Gastroesophageal sphincter (tissue), 3 donors: Measurements from ENCODE around the gene TTLL13.

Experiments
- CTCF ChIP-seq, 4 experiments: fragments of 200-600 bp in 2 of 4; fragments of 450-650 bp in 2 of 4; sonication (generic) in 1 of 4; IDR thresholded peaks; one replicate each; pipeline ENCODE4 v1.5.1; 2017 to 2019; ENCODE audit warnings: antibody characterized with exemption in 4 of 4, mild to moderate bottlenecking in 2 of 4, moderate library complexity in 2 of 4
- POLR2A ChIP-seq, 2 donors: fragments of 450-650 bp; IDR thresholded peaks; one replicate each; pipeline ENCODE4 v1.6.1; 2017; ENCODE audit warnings: antibody characterized with exemption in 2 of 2, mild to moderate bottlenecking in 2 of 2, moderate library complexity in 1 of 2

GRCh38 chr15:90300988-90301706 is 51.8 kb downstream of the TTLL13 start:
- TF ChIP-seq CTCF (IDR thresholded peaks at IDR 0.05): peak; percentile 37 to 66 (median 56)
- TF ChIP-seq POLR2A (IDR thresholded peaks at IDR 0.05): no peak
